KMS-11 (cell line): ENCODE data around the gene SELENOS.
"Not testable (repeated sequence)": the region's sequence is repeated elsewhere in the genome, so short reads cannot be mapped to it uniquely, and the experiment has no call there.

Experiments
- H2AFZ ChIP-seq: fragments of 200-600 bp; sonication (generic); 2 replicates; pipeline ENCODE4 v1.6.1; 2016; ENCODE audit warnings: antibody characterized with exemption, mixed run types, low read depth
- H3K27ac ChIP-seq: fragments of 200-600 bp; sonication (generic); 2 replicates; pipeline ENCODE4 v1.6.1; 2016; ENCODE audit warnings: mild to moderate bottlenecking, mixed run types
- H3K27me3 ChIP-seq: fragments of 200-600 bp; sonication (generic); 2 replicates; pipeline ENCODE4 v1.6.1; 2017; ENCODE audit warnings: mild to moderate bottlenecking, low read depth, mixed run types, moderate library complexity; ENCODE audit not compliant: insufficient read depth
- H3K36me3 ChIP-seq: fragments of 200-600 bp; sonication (generic); 2 replicates; pipeline ENCODE4 v1.6.1; 2017; ENCODE audit warnings: mild to moderate bottlenecking, mixed run types; ENCODE audit not compliant: insufficient read depth
- H3K4me1 ChIP-seq: fragments of 200-600 bp; sonication (generic); 2 replicates; pipeline ENCODE4 v1.6.1; 2016; ENCODE audit warnings: mild to moderate bottlenecking, low read depth, mixed run types; ENCODE audit not compliant: poor library complexity, severe bottlenecking
- H3K4me2 ChIP-seq: fragments of 200-600 bp; sonication (generic); 2 replicates; pipeline ENCODE4 v1.7.0; 2016; ENCODE audit warnings: mild to moderate bottlenecking, mixed run types
- H3K4me3 ChIP-seq: fragments of 200-600 bp; sonication (generic); IDR thresholded peaks from 2 replicates; pipeline ENCODE4 v1.6.1; 2017; ENCODE audit warnings: low read depth, low read length, mixed read lengths; ENCODE audit not compliant: insufficient read depth
- H3K79me2 ChIP-seq: fragments of 200-600 bp; sonication (generic); 2 replicates; pipeline ENCODE4 v1.6.1; 2016; ENCODE audit warnings: low read depth, mixed run types; ENCODE audit not compliant: insufficient read depth
- H3K9ac ChIP-seq: fragments of 200-600 bp; sonication (generic); 2 replicates; pipeline ENCODE4 v1.6.1; 2016; ENCODE audit warnings: mild to moderate bottlenecking, mixed run types
- H4K20me1 ChIP-seq: fragments of 200-600 bp; sonication (generic); 2 replicates; pipeline ENCODE4 v1.6.1; 2016; ENCODE audit warnings: mild to moderate bottlenecking, mixed run types; ENCODE audit not compliant: insufficient read depth
- CTCF ChIP-seq: fragments of 200-600 bp; sonication (generic); conservative IDR thresholded peaks from 2 replicates; pipeline ENCODE4 v1.6.1; 2017; ENCODE audit warnings: low read depth, mild to moderate bottlenecking, antibody characterized with exemption, low read length, moderate library complexity, mixed read lengths

Gene SELENOS

GRCh38 chr15:101293122-101293521, 15.8 kb upstream of the SELENOS start:
- no peak for TF ChIP-seq CTCF
- H3K79me2 ChIP-seq, result peaks cover 66% of the 10 kb centered on the region

GRCh38 chr15:101288905-101289513, 11.7 kb upstream of the SELENOS start:
- Histone ChIP-seq H4K20me1 (peaks cover 7% of the 10 kb centered on the region), H3K79me2 (peaks cover 76% of the 10 kb centered on the region), H2AFZ (no peak overlapping the region), H3K27ac (no peak overlapping the region), H3K4me3 (no peak overlapping the region), H3K4me2 (no peak overlapping the region), H3K9ac (no peak overlapping the region), H3K27me3 (no peaks in the 10 kb centered on the region), H3K4me1 (peaks cover 23% of the 10 kb centered on the region), H3K36me3 (peaks cover 35% of the 10 kb centered on the region)
- TF ChIP-seq CTCF, result peak; percentile 84

More at GRCh38 chr15:101293122-101293521, 15.8 kb upstream of the SELENOS start:
- no peaks in the 10 kb centered on the region for H3K27me3 ChIP-seq
- peaks cover 5% of the 10 kb centered on the region for H4K20me1 ChIP-seq
- H3K27ac ChIP-seq, result no peak overlapping the region; the same call in 1 of the 2 replicates
- H3K4me2 ChIP-seq, result peak overlapping the region; percentile 76
- H3K4me3 ChIP-seq, result no peak overlapping the region
- no peak overlapping the region for H2AFZ ChIP-seq
- H3K9ac ChIP-seq, result no peak overlapping the region
- peaks cover 23% of the 10 kb centered on the region for H3K36me3 ChIP-seq
- peaks cover 19% of the 10 kb centered on the region for H3K4me1 ChIP-seq

GRCh38 chr15:101287342-101287741, 10.1 kb upstream of the SELENOS start:
- H3K27ac ChIP-seq, H3K9ac ChIP-seq, H3K4me3 ChIP-seq, H3K27me3 ChIP-seq, H3K4me2 ChIP-seq, H4K20me1 ChIP-seq, H3K4me1 ChIP-seq, H2AFZ ChIP-seq: not testable (repeated sequence)
- Histone ChIP-seq H3K36me3 (peaks cover 31% of the 10 kb centered on the region; the same call in 1 of the 2 replicates), H3K79me2 (peaks cover 60% of the 10 kb centered on the region)

- H3K4me2 ChIP-seq, result no peak overlapping the region
- no peak for TF ChIP-seq CTCF
- H3K9ac ChIP-seq, result no peak overlapping the region
- no peak overlapping the region for H2AFZ ChIP-seq
- H3K27ac ChIP-seq, result no peak overlapping the region
- H4K20me1 ChIP-seq, result peaks cover 2% of the 10 kb centered on the region
- H3K36me3 ChIP-seq, result peaks cover 25% of the 10 kb centered on the region; the same call in 1 of the 2 replicates
- peaks cover 4% of the 10 kb centered on the region for H3K4me1 ChIP-seq
- peaks cover 52% of the 10 kb centered on the region for H3K79me2 ChIP-seq
- no peak overlapping the region for H3K4me3 ChIP-seq
- H3K27me3 ChIP-seq, result no peaks in the 10 kb centered on the region
Measured at GRCh38 chr15:101286471-101287114, 9.3 kb upstream of the SELENOS start.

GRCh38 chr15:101283931-101284330, 6.6 kb upstream of the SELENOS start:
- H3K27me3 ChIP-seq, result no peaks in the 10 kb centered on the region
- no peak overlapping the region for H3K4me2 ChIP-seq
- H3K4me1 ChIP-seq, result peaks cover 4% of the 10 kb centered on the region
- TF ChIP-seq CTCF, result no peak
- no peak overlapping the region for H3K9ac ChIP-seq
- H2AFZ ChIP-seq, result no peak overlapping the region
- peaks cover 16% of the 10 kb centered on the region; the same call in 1 of the 2 replicates for H3K36me3 ChIP-seq
- peaks cover 2% of the 10 kb centered on the region; the same call in 1 of the 2 replicates for H4K20me1 ChIP-seq
- no peak overlapping the region for H3K27ac ChIP-seq
- H3K79me2 ChIP-seq, result peaks cover 26% of the 10 kb centered on the region; the same call in 1 of the 2 replicates
- no peak overlapping the region for H3K4me3 ChIP-seq
